HepG2 (cell line): ENCODE measurements around the gene SLC1A4. TPM values are rescaled to one million over a fixed set of nuclear protein-coding genes. Genes with fewer than 3 reads are reported as not detected.

ENCODE experiments used
- CCDC6 ChIP-seq: sonication (generic); formaldehyde crosslinking; IDR thresholded peaks from 2 replicates; pipeline ENCODE4 v1.8.1; 2022; ENCODE audit warnings: mild to moderate bottlenecking, missing genetic modification reagents, moderate library complexity
- DMAP1 ChIP-seq: IDR thresholded peaks from 2 replicates; pipeline ENCODE4 v1.6.1; 2016
- EP300 ChIP-seq, 3 experiments: sonication (generic) in 1 of 3; formaldehyde crosslinking in 1 of 3; IDR thresholded peaks; 2 replicates each; pipeline versions ENCODE4 v1.5.1 to v1.6.1; 2011 to 2020; ENCODE audit warnings: low read depth in 2 of 3, low read length in 2 of 3, borderline replicate concordance in 1 of 3, improper control_type of control experiment in 1 of 3, mild to moderate bottlenecking in 1 of 3, missing genetic modification reagents in 1 of 3, moderate library complexity in 1 of 3
- MIER2 ChIP-seq: IDR thresholded peaks from 2 replicates; pipeline ENCODE4 v1.6.1; 2016; ENCODE audit warnings: missing biosample characterization, missing genetic modification reagents
- MTF1 ChIP-seq: sonication (generic); formaldehyde crosslinking; IDR thresholded peaks from 2 replicates; pipeline ENCODE4 v1.5.0; 2020; ENCODE audit warnings: missing genetic modification reagents
- NFRKB ChIP-seq: fragments of 450-650 bp; IDR thresholded peaks from 2 replicates; pipeline ENCODE4 v1.6.1; 2017
- POLR2G ChIP-seq: fragments of 200-400 bp; formaldehyde crosslinking; IDR thresholded peaks from 2 replicates; pipeline ENCODE4 v1.6.1; 2018; ENCODE audit warnings: mild to moderate bottlenecking, low read depth, low read length, moderate library complexity
- RAD21 ChIP-seq: fragments of 450-650 bp; formaldehyde crosslinking; IDR thresholded peaks from 2 replicates; pipeline ENCODE4 v1.5.0; 2020; ENCODE audit warnings: mild to moderate bottlenecking
- REXO4 ChIP-seq: sonication (generic); formaldehyde crosslinking; IDR thresholded peaks from 2 replicates; pipeline ENCODE4 v1.8.0; 2022; ENCODE audit warnings: missing genetic modification reagents, mild to moderate bottlenecking, borderline replicate concordance
- SMAD1 ChIP-seq: sonication (generic); formaldehyde crosslinking; IDR thresholded peaks from 2 replicates; pipeline ENCODE4 v1.4.0; 2020; ENCODE audit warnings: missing genetic modification reagents, low read depth, mild to moderate bottlenecking, borderline replicate concordance
- SMAD9 ChIP-seq: sonication (generic); formaldehyde crosslinking; IDR thresholded peaks from 2 replicates; pipeline ENCODE4 v1.5.1; 2020; ENCODE audit warnings: mild to moderate bottlenecking, missing genetic modification reagents
- SP5 ChIP-seq: IDR thresholded peaks from 2 replicates; pipeline ENCODE4 v1.6.1; 2016; ENCODE audit warnings: low read depth, borderline replicate concordance
- ZFP62 ChIP-seq: sonication (generic); formaldehyde crosslinking; IDR thresholded peaks from 2 replicates; pipeline ENCODE4 v1.4.0; 2020; ENCODE audit warnings: missing genetic modification reagents
- ZNF205 ChIP-seq: IDR thresholded peaks from 2 replicates; pipeline ENCODE4 v1.6.1; 2018; ENCODE audit warnings: missing biosample characterization, missing genetic modification reagents
- ZNF335 ChIP-seq: sonication (generic); formaldehyde crosslinking; IDR thresholded peaks from 2 replicates; pipeline ENCODE4 v1.4.0; 2020; ENCODE audit warnings: missing genetic modification reagents
- ZNF468 ChIP-seq: sonication (generic); formaldehyde crosslinking; IDR thresholded peaks from 2 replicates; pipeline ENCODE4 v1.8.0; 2022; ENCODE audit warnings: mild to moderate bottlenecking, moderate library complexity, missing genetic modification reagents
- ZNF501 ChIP-seq: sonication (generic); formaldehyde crosslinking; IDR thresholded peaks from 2 replicates; pipeline ENCODE4 v1.5.1; 2020; ENCODE audit warnings: mild to moderate bottlenecking, moderate library complexity, missing genetic modification reagents
- ZNF788 ChIP-seq: sonication (generic); formaldehyde crosslinking; IDR thresholded peaks from 2 replicates; pipeline ENCODE4 v1.5.0; 2020; ENCODE audit warnings: mild to moderate bottlenecking, missing genetic modification reagents, borderline replicate concordance
- ZNF878 ChIP-seq: sonication (generic); formaldehyde crosslinking; IDR thresholded peaks from 2 replicates; pipeline ENCODE4 v1.8.1; 2023; ENCODE audit warnings: mild to moderate bottlenecking, missing genetic modification reagents, moderate library complexity
- polyA plus RNA-seq, 8 experiments: library from polyadenylated mRNA; depleted of rRNA in 3 of 8; stranded (reverse) in 7 of 8; unstranded in 1 of 8; fragments of >200 nt; fragmentation: Illumina TruSeq in 4 of 8; extraction: Trizol in 4 of 8; gene quantifications; 2 replicates each; pipeline versions ENCODE4 v1.2.1 to v1.2.3, GENCODE V29; 2011 to 2016; ENCODE audit warnings: low read depth in 4 of 8, missing spikeins in 1 of 8, mixed read lengths in 1 of 8; ENCODE audit not compliant: insufficient read depth in 1 of 8
- total RNA-seq, 5 experiments: library from RNA; depleted of rRNA; stranded (reverse); fragments of >200 nt; fragmentation: Illumina TruSeq; extraction: Trizol; gene quantifications; 2 replicates each; pipeline ENCODE4 v1.2.3, GENCODE V29; 2016; ENCODE audit warnings: low read depth in 1 of 5
- TF ChIP-seq, protein P1 (sequence below): sonication (generic); formaldehyde crosslinking; IDR thresholded peaks from 2 replicates; pipeline ENCODE4 v1.4.0; 2020; ENCODE audit warnings: mild to moderate bottlenecking, missing genetic modification reagents
- TF ChIP-seq, protein P2 (sequence below): sonication (generic); formaldehyde crosslinking; IDR thresholded peaks from 2 replicates; pipeline ENCODE4 v1.9.0; 2021; ENCODE audit warnings: missing genetic modification reagents, borderline replicate concordance
- TF ChIP-seq, protein P3 (sequence below): IDR thresholded peaks from 2 replicates; pipeline ENCODE4 v1.6.1; 2016; ENCODE audit warnings: low read depth, borderline replicate concordance
- TF ChIP-seq, protein P4 (sequence below): sonication (generic); formaldehyde crosslinking; IDR thresholded peaks from 2 replicates; pipeline ENCODE4 v1.5.1; 2020; ENCODE audit warnings: missing genetic modification reagents, mild to moderate bottlenecking, borderline replicate concordance

Gene SLC1A4
- total and polyA plus RNA-seq, 2 of the 13 experiments (the other 11 are each of a cell fraction or from before 2014, with no cell fraction given) = 21.0 to 39.6 TPM

DNA sequence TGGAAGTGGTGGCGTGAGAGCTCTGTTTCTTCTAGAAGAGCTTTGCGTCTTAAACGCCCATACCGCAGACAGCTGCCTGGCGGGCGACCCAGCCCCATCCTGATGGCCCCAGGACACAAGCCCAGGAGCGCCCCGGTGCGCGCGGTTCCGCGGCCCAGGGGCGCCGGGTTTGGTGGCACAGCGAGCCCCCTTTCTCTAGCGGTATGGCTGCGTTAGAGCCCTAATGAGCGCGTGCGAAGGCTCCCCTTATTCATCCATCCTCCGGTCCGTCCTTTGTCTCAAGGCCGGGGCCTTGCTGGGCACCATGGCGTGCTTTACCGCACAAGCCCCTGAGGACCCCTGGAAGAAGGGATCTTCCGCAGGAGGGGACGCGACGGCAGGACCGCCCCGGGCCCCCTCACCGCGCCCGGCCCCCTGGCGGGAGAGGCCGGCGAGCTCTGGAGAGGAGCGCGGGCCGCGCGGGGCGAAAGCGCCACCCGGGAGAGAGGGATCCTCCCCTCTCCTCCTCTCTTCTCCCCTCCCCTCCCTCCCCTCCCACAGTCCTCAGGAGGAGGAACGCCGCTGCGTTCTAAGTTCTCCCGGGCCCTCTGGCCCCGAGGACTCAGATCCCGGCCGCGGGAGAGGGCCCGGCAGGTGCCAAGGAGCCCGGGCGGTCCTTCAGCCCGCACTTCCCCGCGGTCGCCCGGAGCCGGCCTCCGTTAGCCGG, 626 bp upstream of the SLC1A4 start (continued):
- TF ChIP-seq, protein P1, sequence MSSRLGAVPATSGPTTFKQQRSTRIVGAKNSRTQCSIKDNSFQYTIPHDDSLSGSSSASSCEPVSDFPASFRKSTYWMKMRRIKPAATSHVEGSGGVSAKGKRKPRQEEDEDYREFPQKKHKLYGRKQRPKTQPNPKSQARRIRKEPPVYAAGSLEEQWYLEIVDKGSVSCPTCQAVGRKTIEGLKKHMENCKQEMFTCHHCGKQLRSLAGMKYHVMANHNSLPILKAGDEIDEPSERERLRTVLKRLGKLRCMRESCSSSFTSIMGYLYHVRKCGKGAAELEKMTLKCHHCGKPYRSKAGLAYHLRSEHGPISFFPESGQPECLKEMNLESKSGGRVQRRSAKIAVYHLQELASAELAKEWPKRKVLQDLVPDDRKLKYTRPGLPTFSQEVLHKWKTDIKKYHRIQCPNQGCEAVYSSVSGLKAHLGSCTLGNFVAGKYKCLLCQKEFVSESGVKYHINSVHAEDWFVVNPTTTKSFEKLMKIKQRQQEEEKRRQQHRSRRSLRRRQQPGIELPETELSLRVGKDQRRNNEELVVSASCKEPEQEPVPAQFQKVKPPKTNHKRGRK (CRISPR knock-in tag) = no peak
- TF ChIP-seq EP300 (IDR thresholded peaks at IDR 0.05; ENCODE audit: low read depth in 2 of 2, low read length in 2 of 2) (no peak; a peak in 1 of 4 replicates), EP300 (CRISPR knock-in tag; IDR thresholded peaks at IDR 0.05; ENCODE audit: borderline replicate concordance) (no peak), NFRKB (no peak), ZNF501 (CRISPR knock-in tag) (peak; percentile 75), REXO4 (0 out of 2 replicates have a peak, but pooled peaks have one; percentile 68), ZNF468 (CRISPR knock-in tag) (0 out of 2 replicates have a peak, but pooled peaks have one; percentile 79), ZNF205 (peak; percentile 81; the same call in 1 of the 2 replicates), SMAD9 (peak; percentile 85; the same call in 1 of the 2 replicates), DMAP1 (peak; percentile 85), ZNF335 (CRISPR knock-in tag) (0 out of 2 replicates have a peak, but pooled peaks have one; percentile 11), POLR2G (peak; percentile 82), ZNF788 (CRISPR knock-in tag) (peak; percentile 16), MIER2 (CRISPR knock-in tag) (no peak), ZNF878 (CRISPR knock-in tag) (0 out of 2 replicates have a peak, but pooled peaks have one; percentile 57), SP5 (CRISPR knock-in tag) (no peak), SMAD1 (CRISPR knock-in tag) (peak; percentile 80; the same call in 1 of the 2 replicates), ZFP62 (no peak), RAD21 (CRISPR knock-in tag) (peak; percentile 77), CCDC6 (CRISPR knock-in tag) (peak; percentile 13; the same call in 1 of the 2 replicates), MTF1 (CRISPR knock-in tag) (no peak)
- TF ChIP-seq, protein P2, sequence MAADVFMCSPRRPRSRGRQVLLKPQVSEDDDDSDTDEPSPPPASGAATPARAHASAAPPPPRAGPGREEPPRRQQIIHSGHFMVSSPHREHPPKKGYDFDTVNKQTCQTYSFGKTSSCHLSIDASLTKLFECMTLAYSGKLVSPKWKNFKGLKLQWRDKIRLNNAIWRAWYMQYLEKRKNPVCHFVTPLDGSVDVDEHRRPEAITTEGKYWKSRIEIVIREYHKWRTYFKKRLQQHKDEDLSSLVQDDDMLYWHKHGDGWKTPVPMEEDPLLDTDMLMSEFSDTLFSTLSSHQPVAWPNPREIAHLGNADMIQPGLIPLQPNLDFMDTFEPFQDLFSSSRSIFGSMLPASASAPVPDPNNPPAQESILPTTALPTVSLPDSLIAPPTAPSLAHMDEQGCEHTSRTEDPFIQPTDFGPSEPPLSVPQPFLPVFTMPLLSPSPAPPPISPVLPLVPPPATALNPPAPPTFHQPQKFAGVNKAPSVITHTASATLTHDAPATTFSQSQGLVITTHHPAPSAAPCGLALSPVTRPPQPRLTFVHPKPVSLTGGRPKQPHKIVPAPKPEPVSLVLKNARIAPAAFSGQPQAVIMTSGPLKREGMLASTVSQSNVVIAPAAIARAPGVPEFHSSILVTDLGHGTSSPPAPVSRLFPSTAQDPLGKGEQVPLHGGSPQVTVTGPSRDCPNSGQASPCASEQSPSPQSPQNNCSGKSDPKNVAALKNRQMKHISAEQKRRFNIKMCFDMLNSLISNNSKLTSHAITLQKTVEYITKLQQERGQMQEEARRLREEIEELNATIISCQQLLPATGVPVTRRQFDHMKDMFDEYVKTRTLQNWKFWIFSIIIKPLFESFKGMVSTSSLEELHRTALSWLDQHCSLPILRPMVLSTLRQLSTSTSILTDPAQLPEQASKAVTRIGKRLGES (CRISPR knock-in tag) = no peak
- TF ChIP-seq, protein P3, sequence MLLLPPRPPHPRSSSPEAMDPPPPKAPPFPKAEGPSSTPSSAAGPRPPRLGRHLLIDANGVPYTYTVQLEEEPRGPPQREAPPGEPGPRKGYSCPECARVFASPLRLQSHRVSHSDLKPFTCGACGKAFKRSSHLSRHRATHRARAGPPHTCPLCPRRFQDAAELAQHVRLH (CRISPR knock-in tag) = peak; percentile 47; the same call in 1 of the 2 replicates
- TF ChIP-seq, protein P4, sequence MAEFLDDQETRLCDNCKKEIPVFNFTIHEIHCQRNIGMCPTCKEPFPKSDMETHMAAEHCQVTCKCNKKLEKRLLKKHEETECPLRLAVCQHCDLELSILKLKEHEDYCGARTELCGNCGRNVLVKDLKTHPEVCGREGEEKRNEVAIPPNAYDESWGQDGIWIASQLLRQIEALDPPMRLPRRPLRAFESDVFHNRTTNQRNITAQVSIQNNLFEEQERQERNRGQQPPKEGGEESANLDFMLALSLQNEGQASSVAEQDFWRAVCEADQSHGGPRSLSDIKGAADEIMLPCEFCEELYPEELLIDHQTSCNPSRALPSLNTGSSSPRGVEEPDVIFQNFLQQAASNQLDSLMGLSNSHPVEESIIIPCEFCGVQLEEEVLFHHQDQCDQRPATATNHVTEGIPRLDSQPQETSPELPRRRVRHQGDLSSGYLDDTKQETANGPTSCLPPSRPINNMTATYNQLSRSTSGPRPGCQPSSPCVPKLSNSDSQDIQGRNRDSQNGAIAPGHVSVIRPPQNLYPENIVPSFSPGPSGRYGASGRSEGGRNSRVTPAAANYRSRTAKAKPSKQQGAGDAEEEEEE = 0 out of 2 replicates have a peak, but pooled peaks have one; percentile 63
